RWPE2 (cell line): ENCODE results near the gene NPM3.

ENCODE experiments used
- ATAC-seq: fragments of 200-7000 bp; cut with Tn5 transposase; 3 replicates; pipeline ENCODE4 v1.9.1; 2021; ENCODE audit warnings: low read depth
- DNase-seq: peaks from one replicate; pipeline ENCODE4 v3.0.0-alpha.2; 2020; ENCODE audit warnings: low spot score
- H3K27ac ChIP-seq: fragments of 450-650 bp; 2 replicates; pipeline ENCODE4 v1.5.1; 2017; ENCODE audit warnings: mild to moderate bottlenecking; ENCODE audit not compliant: poor library complexity, severe bottlenecking
- H3K27me3 ChIP-seq: fragments of 250-450 bp; sonication (Bioruptor Pico); 2 replicates; pipeline ENCODE4 v1.5.1; 2021; ENCODE audit warnings: mild to moderate bottlenecking, moderate library complexity; ENCODE audit not compliant: insufficient read depth, poor library complexity, severe bottlenecking
- H3K36me3 ChIP-seq: fragments of 250-450 bp; sonication (Bioruptor Pico); 2 replicates; pipeline ENCODE4 v1.5.1; 2020; ENCODE audit warnings: low read depth, mild to moderate bottlenecking, moderate library complexity
- H3K4me1 ChIP-seq: fragments of 250-450 bp; sonication (Bioruptor Pico); 2 replicates; pipeline ENCODE4 v1.5.1; 2021; ENCODE audit warnings: mild to moderate bottlenecking, moderate library complexity; ENCODE audit not compliant: insufficient read depth, poor library complexity, severe bottlenecking
- H3K4me3 ChIP-seq: fragments of 250-450 bp; sonication (Bioruptor Pico); 2 replicates; pipeline ENCODE4 v1.5.1; 2021; ENCODE audit warnings: mild to moderate bottlenecking, moderate library complexity; ENCODE audit not compliant: severe bottlenecking
- H3K9me3 ChIP-seq: fragments of 250-450 bp; sonication (Bioruptor Pico); 2 replicates; pipeline ENCODE4 v1.5.1; 2021; ENCODE audit warnings: mild to moderate bottlenecking, moderate library complexity; ENCODE audit not compliant: severe bottlenecking
- CTCF ChIP-seq: fragments of 450-650 bp; IDR thresholded peaks from one replicate; pipeline ENCODE4 v1.5.1; 2017; ENCODE audit warnings: mild to moderate bottlenecking, moderate library complexity; ENCODE audit not compliant: poor library complexity, severe bottlenecking

Gene NPM3

DNA sequence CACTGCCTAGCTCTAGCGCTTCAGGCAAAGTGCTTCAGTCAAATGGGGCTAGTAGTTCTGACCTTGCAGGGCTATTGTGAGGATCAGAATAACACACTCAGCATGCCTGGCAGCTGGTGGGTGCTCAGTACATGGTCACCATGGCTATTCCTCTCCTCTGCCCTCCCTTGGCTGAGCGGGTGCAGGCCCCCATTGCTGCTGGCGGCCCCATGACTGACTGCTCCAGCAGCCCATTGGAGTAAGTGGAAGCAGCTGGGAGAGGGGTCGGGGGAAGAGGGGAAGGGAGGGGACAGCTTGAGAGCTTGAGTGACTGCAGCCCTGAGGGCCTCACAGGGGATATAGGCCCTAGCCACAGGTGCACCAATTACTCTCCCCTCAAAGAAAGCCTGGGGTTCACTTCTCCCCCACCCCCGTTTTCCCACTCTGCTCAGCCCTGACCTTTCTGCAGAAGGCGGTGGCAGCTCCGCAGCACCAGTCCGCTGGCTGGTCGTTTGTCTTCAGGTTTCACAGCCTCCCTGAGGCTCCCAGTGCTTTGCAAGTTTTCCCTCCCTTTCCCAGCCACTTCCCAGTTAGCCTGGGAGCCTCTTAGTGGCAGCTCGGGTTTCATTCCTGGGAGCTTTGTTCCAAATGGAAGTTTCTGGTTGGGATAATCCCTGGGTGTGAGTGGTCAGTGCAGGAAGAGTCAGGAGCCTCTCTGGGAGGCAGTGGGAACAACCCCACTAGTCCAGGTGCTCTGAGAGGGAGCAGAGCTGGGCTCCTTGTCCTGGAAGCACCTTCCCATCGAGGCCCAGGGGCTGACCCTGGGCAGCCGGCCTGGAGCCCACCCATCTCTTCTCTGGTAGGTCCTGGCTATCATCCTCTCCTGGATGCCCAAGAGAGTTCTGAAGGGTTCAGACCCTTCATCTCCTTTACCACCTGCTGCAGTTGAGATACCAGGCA lies 23.7 kb downstream of the NPM3 start:
- Histone ChIP-seq H3K4me1 (no peaks in the 10 kb centered on the region), H3K9me3 (no peaks in the 10 kb centered on the region), H3K4me3 (no peak overlapping the region), H3K27ac (no peak overlapping the region), H3K36me3 (no peaks in the 10 kb centered on the region), H3K27me3 (no peaks in the 10 kb centered on the region)
- no peak for DNase-seq
- no peak for TF ChIP-seq CTCF
- peak; percentile 21; the same call in 1 of the 3 replicates for ATAC-seq

DNA sequence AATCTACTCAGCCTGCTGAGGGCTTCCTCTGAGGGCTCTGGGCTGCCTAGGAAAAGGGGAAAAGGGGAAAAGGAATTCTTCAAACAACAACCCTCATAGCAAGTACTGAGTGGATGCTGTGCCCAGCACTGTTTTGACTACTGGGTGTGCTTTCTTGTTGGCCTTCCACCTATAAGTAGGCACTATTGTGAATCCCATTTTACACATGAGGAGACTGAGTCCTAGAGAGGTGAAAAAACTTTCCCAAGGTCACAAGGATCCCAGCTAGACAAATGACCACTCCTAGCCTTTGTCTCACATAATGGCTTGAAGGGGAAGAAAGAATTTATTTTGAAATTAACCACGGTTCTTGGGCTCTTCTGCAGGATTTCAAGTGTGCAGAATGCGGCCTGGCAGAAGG lies 24.4 kb downstream of the NPM3 start:
- H3K4me3 ChIP-seq, result no peak overlapping the region
- no peaks in the 10 kb centered on the region for H3K36me3 ChIP-seq
- no peak overlapping the region for H3K27ac ChIP-seq
- DNase-seq (no peak), ATAC-seq (no peak)
- no peaks in the 10 kb centered on the region for H3K27me3 ChIP-seq
- TF ChIP-seq CTCF, result no peak
- H3K9me3 ChIP-seq, result no peaks in the 10 kb centered on the region
- H3K4me1 ChIP-seq, result no peaks in the 10 kb centered on the region

DNA sequence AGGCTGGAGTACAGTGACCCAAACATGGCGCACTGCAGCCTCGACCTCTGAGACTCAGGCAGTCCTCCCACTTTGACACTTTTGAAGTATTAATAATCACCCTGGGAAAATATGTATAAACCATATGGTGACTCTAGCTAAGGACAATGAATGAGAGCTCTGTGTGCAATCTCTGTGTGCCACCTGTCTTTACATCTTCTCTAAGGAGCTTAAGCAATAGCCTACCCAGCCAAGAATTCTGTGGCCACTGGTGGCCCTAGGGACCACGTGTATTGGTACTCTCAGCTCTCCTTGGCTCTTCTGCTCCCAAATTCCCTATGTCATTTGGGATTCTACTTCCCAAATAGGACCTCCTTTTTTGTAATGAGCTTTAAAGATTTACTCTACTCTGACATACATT lies 31.0 kb downstream of the NPM3 start:
- Histone ChIP-seq H3K9me3 (no peaks in the 10 kb centered on the region), H3K4me1 (no peaks in the 10 kb centered on the region), H3K36me3 (no peaks in the 10 kb centered on the region), H3K27ac (no peak overlapping the region), H3K27me3 (no peaks in the 10 kb centered on the region), H3K4me3 (no peak overlapping the region)
- no peak for DNase-seq
- no peak for ATAC-seq
- no peak for TF ChIP-seq CTCF

DNA sequence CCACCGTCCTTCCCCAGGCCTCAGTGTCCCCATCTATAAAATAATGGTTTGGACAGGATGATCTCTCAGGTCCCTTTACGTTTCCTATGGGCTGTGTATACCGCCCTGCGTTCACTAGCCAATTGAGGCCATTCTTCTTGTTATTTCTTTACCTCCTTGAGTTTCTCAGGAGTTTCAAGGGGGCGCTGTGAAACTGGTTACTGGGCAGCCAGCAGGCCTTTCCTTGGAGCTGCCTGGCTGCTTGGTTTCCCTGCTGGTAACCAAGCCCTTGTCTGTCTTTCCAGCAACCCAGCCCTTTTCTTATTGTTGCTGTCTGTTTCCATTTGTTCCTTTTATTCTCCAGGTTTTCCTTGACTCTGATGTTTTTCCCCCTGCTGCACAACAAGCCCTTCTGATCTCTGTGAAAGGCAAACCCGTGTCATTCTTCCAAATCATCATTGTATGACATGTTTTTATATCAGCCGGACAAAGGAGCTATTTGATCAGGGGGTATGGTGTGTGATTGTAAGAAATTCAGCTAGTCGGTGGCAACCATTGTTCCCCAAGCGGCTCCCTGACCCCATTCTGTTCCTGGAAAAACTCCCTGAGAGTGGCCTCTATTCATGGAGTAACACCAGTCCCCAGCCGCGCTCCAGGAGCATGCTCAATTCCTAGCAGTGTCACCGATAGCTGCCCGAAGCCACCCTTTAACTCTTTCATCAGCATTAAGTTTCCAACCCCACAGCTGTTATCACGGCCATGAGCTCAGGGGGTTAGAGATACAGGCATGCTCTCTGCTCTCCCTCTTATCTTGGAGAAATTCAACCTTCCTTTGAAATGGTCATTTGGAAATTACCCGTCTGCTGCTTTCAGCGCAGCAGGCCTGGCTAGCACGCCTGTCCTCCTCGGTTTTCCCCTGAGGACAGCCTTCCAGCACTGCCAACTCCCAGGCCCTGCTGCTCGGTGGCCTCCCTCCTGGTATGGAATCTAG lies 33.9 kb downstream of the NPM3 start:
- no peak overlapping the region for H3K27ac ChIP-seq

More for the DNA sequence above, 33.9 kb downstream of the NPM3 start:
- no peak for ATAC-seq
- no peak for DNase-seq
- TF ChIP-seq CTCF, result no peak
- Histone ChIP-seq H3K27me3 (no peaks in the 10 kb centered on the region), H3K9me3 (no peaks in the 10 kb centered on the region), H3K4me3 (no peak overlapping the region), H3K4me1 (no peaks in the 10 kb centered on the region), H3K36me3 (no peaks in the 10 kb centered on the region)
